Loucy (cell line): ENCODE results near the gene NPHP4.
"Not testable (repeated sequence)": the region's sequence is repeated elsewhere in the genome, so short reads cannot be mapped to it uniquely, and the experiment has no call there.

Experiments
- H2AFZ ChIP-seq: fragments of 200-600 bp; sonication (generic); 2 replicates; pipeline ENCODE4 v1.6.0; 2016; ENCODE audit warnings: antibody characterized with exemption, mild to moderate bottlenecking, low read length, moderate library complexity
- H3F3A ChIP-seq: fragments of 200-600 bp; 2 replicates; pipeline ENCODE4 v1.6.0; 2016; ENCODE audit warnings: antibody characterized with exemption, low read depth, mild to moderate bottlenecking
- H3K27me3 ChIP-seq: fragments of 200-600 bp; sonication (generic); 2 replicates; pipeline ENCODE4 v1.6.1; 2014; ENCODE audit warnings: low read length, mild to moderate bottlenecking; ENCODE audit not compliant: insufficient read depth, poor library complexity, severe bottlenecking
- H3K36me3 ChIP-seq: fragments of 200-600 bp; sonication (generic); 2 replicates; pipeline ENCODE4 v1.6.1; 2016; ENCODE audit warnings: low read length; ENCODE audit not compliant: insufficient read depth
- H3K4me1 ChIP-seq: fragments of 200-600 bp; sonication (generic); 2 replicates; pipeline ENCODE4 v1.5.1; 2014; ENCODE audit warnings: low read length, mild to moderate bottlenecking; ENCODE audit not compliant: insufficient read depth, poor library complexity, severe bottlenecking
- H3K4me2 ChIP-seq: fragments of 200-600 bp; sonication (generic); 2 replicates; pipeline ENCODE4 v1.6.0; 2014; ENCODE audit warnings: antibody characterized with exemption, low read length, low read depth, mild to moderate bottlenecking; ENCODE audit not compliant: poor library complexity, severe bottlenecking
- H3K4me3 ChIP-seq: fragments of 200-600 bp; sonication (generic); 2 replicates; pipeline ENCODE4 v1.5.1; 2014; ENCODE audit warnings: low read length, mild to moderate bottlenecking, mixed read lengths; ENCODE audit not compliant: poor library complexity, severe bottlenecking
- H3K79me2 ChIP-seq: fragments of 200-600 bp; sonication (generic); 2 replicates; pipeline ENCODE4 v1.6.1; 2014; ENCODE audit warnings: low read length; ENCODE audit not compliant: insufficient read depth
- H3K9ac ChIP-seq: fragments of 200-600 bp; sonication (generic); 2 replicates; pipeline ENCODE4 v1.6.0; 2014; ENCODE audit warnings: mild to moderate bottlenecking, low read depth, low read length, moderate library complexity; ENCODE audit not compliant: poor library complexity, severe bottlenecking
- H3K9me2 ChIP-seq: fragments of 200-600 bp; sonication (generic); replicated peaks from 2 replicates; pipeline ENCODE4 v1.6.1; 2016; ENCODE audit warnings: low read depth, low read length, mixed read lengths
- H3K9me3 ChIP-seq: fragments of 200-600 bp; sonication (generic); 2 replicates; pipeline ENCODE4 v1.6.1; 2014; ENCODE audit warnings: mild to moderate bottlenecking, antibody characterized with exemption, low read length, low read depth; ENCODE audit not compliant: insufficient read depth
- H4K20me1 ChIP-seq: fragments of 200-600 bp; sonication (generic); 2 replicates; pipeline ENCODE4 v1.6.0; 2014; ENCODE audit warnings: antibody characterized with exemption, low read length, mild to moderate bottlenecking; ENCODE audit not compliant: insufficient read depth, poor library complexity, severe bottlenecking
- CTCF ChIP-seq: fragments of 200-600 bp; sonication (generic); conservative IDR thresholded peaks from 2 replicates; pipeline ENCODE4 v1.5.1; 2014; ENCODE audit warnings: mild to moderate bottlenecking, antibody characterized with exemption, low read length
- EZH2phosphoT487 ChIP-seq: fragments of 200-600 bp; IDR thresholded peaks from 2 replicates; pipeline ENCODE4 v1.6.1; 2018; ENCODE audit warnings: antibody characterized with exemption, mild to moderate bottlenecking, moderate library complexity, borderline replicate concordance

The NPHP4 gene

DNA sequence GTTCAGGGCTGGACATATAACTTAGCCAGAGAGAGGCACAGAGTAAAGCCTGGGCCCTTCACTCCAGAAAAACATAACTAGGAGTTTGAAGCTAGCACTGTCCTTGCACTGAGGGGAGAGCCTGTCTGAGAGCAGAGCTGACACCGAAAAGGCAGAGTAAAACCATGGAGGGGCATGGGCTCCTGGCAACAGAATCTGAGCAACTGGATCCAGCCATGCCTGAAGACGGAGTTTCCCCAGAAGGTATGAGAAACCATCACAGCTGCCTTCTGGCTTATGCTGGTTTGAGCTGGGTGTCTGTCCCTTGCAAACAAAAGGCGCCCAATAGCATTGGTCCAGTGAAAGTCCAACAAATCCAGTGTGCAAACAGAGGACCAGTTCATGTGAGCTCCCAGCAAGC is 137.5 kb downstream of the NPHP4 start:
- H3K4me2 ChIP-seq, result no peak overlapping the region
- no peak overlapping the region for H3K4me3 ChIP-seq
- no peaks in the 10 kb centered on the region for H3F3A ChIP-seq
- no peaks in the 10 kb centered on the region for H3K9me2 ChIP-seq
- no peaks in the 10 kb centered on the region for H3K9me3 ChIP-seq
- no peak overlapping the region for H2AFZ ChIP-seq
- TF ChIP-seq CTCF, result no peak
- H4K20me1 ChIP-seq, result no peaks in the 10 kb centered on the region
- H3K4me1 ChIP-seq, result no peaks in the 10 kb centered on the region
- no peaks in the 10 kb centered on the region for H3K79me2 ChIP-seq
- H3K9ac ChIP-seq, result no peak overlapping the region
- no peaks in the 10 kb centered on the region for H3K36me3 ChIP-seq
- H3K27me3 ChIP-seq, result no peaks in the 10 kb centered on the region

DNA sequence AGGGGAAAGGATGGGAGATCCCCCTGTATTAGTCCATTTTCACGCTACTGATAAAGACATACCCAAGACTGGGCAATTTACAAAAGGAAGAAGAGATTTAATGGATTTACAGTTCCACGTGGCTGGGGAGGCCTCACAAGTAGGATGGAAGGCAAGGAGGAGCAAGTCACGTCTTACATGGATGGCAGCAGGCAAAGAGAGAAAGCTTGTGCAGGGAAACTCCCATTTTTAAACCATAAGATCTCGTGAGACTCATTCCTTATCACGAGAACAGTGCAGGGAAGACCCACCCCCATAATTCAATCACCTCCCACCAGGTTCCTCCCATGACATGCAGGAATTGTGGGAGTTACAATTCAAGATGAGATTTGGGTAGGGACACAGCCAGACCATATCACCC is 138.4 kb downstream of the NPHP4 start:
- H3K4me2 ChIP-seq, H4K20me1 ChIP-seq, H3K4me3 ChIP-seq, H3F3A ChIP-seq, H3K4me1 ChIP-seq, H3K36me3 ChIP-seq, H3K9me3 ChIP-seq, H3K27me3 ChIP-seq, H3K79me2 ChIP-seq, H3K9me2 ChIP-seq, H2AFZ ChIP-seq, H3K9ac ChIP-seq: not testable (repeated sequence)

DNA sequence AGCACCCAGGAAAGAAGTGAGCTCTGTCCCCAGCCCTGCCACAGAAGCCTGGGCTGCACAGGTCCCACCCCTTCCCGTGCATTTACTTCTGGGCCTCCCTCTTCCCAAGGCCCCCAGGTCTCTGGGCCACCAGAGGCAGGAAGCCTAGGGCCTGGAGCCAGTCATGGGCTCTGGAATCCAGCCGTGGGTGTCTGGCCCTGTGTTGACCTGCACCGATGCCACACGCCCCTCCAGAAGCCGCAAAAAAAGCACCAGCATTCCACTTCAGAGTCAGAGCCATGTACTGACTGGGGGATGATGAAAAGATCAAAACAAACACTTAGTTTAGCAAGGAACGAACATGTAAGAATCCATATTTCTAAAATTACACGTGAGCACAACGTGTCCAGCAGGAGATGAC is 141.7 kb downstream of the NPHP4 start:
- no peaks in the 10 kb centered on the region for H4K20me1 ChIP-seq
- no peaks in the 10 kb centered on the region for H3K4me1 ChIP-seq
- H3K4me3 ChIP-seq, result no peak overlapping the region
- no peaks in the 10 kb centered on the region for H3F3A ChIP-seq
- no peak overlapping the region for H3K4me2 ChIP-seq
- H3K9ac ChIP-seq, result no peak overlapping the region
- H3K36me3 ChIP-seq, result no peaks in the 10 kb centered on the region
- no peaks in the 10 kb centered on the region for H3K9me2 ChIP-seq
- H2AFZ ChIP-seq, result no peak overlapping the region
- no peak for TF ChIP-seq EZH2phosphoT487
- no peak for TF ChIP-seq CTCF
- no peaks in the 10 kb centered on the region; the same call in 1 of the 2 replicates for H3K9me3 ChIP-seq
- no peaks in the 10 kb centered on the region for H3K27me3 ChIP-seq
- H3K79me2 ChIP-seq, result no peaks in the 10 kb centered on the region

DNA sequence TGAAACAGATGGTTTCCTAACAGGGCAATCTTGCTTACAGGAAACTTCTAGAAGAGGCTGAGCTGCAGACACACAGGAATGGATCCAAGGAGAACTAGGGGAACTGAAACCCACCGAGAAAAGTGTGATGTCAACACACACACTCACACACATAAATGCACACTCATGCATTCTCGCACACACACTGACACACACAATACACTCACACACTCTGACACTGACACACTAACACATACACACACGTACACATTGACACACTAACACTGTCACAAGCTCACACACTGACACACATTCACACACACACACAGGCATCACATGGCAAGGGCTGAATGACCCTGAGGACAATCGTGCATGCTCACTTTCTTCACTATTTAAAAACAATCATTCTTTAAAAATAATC is 142.7 kb downstream of the NPHP4 start:
- Histone ChIP-seq H3K36me3 (no peaks in the 10 kb centered on the region), H3K79me2 (no peaks in the 10 kb centered on the region), H3K9me2 (no peaks in the 10 kb centered on the region), H3K4me2 (no peak overlapping the region), H3K4me3 (no peak overlapping the region), H4K20me1 (no peaks in the 10 kb centered on the region), H3K9ac (no peak overlapping the region), H3K27me3 (no peaks in the 10 kb centered on the region), H2AFZ (no peak overlapping the region), H3F3A (no peaks in the 10 kb centered on the region), H3K9me3 (no peaks in the 10 kb centered on the region; the same call in 1 of the 2 replicates), H3K4me1 (no peaks in the 10 kb centered on the region)
- TF ChIP-seq EZH2phosphoT487, result no peak
- TF ChIP-seq CTCF, result no peak
